Activated CD4-positive, alpha-beta memory T cell treated with anti-CD3 and anti-CD28 coated beads for 36 hours (primary cell): Measurements from ENCODE around the gene CUX1. TPM values are rescaled to one million over a fixed set of nuclear protein-coding genes. Genes with fewer than 3 reads are reported as not detected.
"Not testable (repeated sequence)": the region's sequence is repeated elsewhere in the genome, so short reads cannot be mapped to it uniquely, and the experiment has no call there.

Experiments
- CTCF ChIA-PET: fragments of 350-600 bp; sonication (Branson Sonifier 250); formaldehyde crosslinking; loops from one replicate; lab custom pipeline; 2021; ENCODE audit warnings: antibody characterized with exemption, inconsistent platforms; lab: Charles Lee
- POLR2A ChIA-PET: fragments of 350-600 bp; sonication (Branson Sonifier 250); formaldehyde crosslinking; loops from one replicate; lab custom pipeline; 2021; ENCODE audit warnings: antibody characterized with exemption; lab: Charles Lee
- DNase-seq: peaks from one replicate; pipeline ENCODE4 v3.0.0-alpha.2; 2020
- H3K27ac Mint-ChIP-seq: one replicate; pipeline ENCODE4 v1.8.0; 2021; ENCODE audit warnings: mixed read lengths
- H3K27me3 Mint-ChIP-seq: one replicate; pipeline ENCODE4 v1.8.0; 2021; ENCODE audit warnings: mixed read lengths
- H3K36me3 Mint-ChIP-seq: one replicate; pipeline ENCODE4 v1.8.0; 2021; ENCODE audit warnings: mixed read lengths
- H3K4me1 Mint-ChIP-seq: one replicate; pipeline ENCODE4 v1.8.0; 2021; ENCODE audit warnings: low read depth, mixed read lengths
- H3K4me3 Mint-ChIP-seq: one replicate; pipeline ENCODE4 v1.8.0; 2021; ENCODE audit warnings: mild to moderate bottlenecking, mixed read lengths
- H3K9me3 Mint-ChIP-seq: one replicate; pipeline ENCODE4 v1.8.0; 2021; ENCODE audit warnings: mixed read lengths
- intact Hi-C: fragments of 100-400 bp; cut with micrococcal nuclease; formaldehyde crosslinking; loops from one replicate; pipeline ENCODE4 v1.15.1; 2023
- total RNA-seq, 2 experiments: library from RNA; stranded (reverse); gene quantifications; one replicate each; pipeline ENCODE4 v1.2.3, GENCODE V29; 2021

The CUX1 gene
- total RNA-seq, 2 experiments from 2014 or later = 25.1 TPM

- H3K27ac Mint-ChIP-seq = no peak overlapping the region
- POLR2A ChIA-PET = no interaction called here
- no peaks in the 10 kb centered on the region for H3K27me3 Mint-ChIP-seq
- no peak for DNase-seq
- H3K4me1 Mint-ChIP-seq = peaks cover 5% of the 10 kb centered on the region
- CTCF ChIA-PET = interaction anchor here (1.1 kb wide), 1 partner anchor 9 kb away, joined by 4 read pairs; no protein-coding TSS in a partner anchor
- intact Hi-C loops = no loop called here
- no peaks in the 10 kb centered on the region for H3K9me3 Mint-ChIP-seq
- H3K4me3 Mint-ChIP-seq = no peak overlapping the region
- no peaks in the 10 kb centered on the region for H3K36me3 Mint-ChIP-seq
Measured at GRCh38 chr7:102296514-102296913, 479.1 kb downstream of the CUX1 start.

- no peak for DNase-seq
- Mint-ChIP-seq H3K9me3 (no peaks in the 10 kb centered on the region), H3K27me3 (no peaks in the 10 kb centered on the region), H3K4me1 (no peaks in the 10 kb centered on the region), H3K4me3 (no peak overlapping the region), H3K36me3 (no peaks in the 10 kb centered on the region), H3K27ac (no peak overlapping the region)
- POLR2A ChIA-PET = no interaction called here
- CTCF ChIA-PET = no interaction called here
- intact Hi-C loops = no loop called here
Measured at GRCh38 chr7:102297487-102298218, 480.2 kb downstream of the CUX1 start.

GRCh38 chr7:102300643-102301221, 483.3 kb downstream of the CUX1 start:
- Mint-ChIP-seq H3K27me3 (no peaks in the 10 kb centered on the region), H3K4me3 (no peak overlapping the region)
- CTCF ChIA-PET = interaction anchor here (1.2 kb wide), 1 partner anchor 13 kb away, joined by 6 read pairs; no protein-coding TSS in a partner anchor

GRCh38 chr7:102301367-102301766, 483.9 kb downstream of the CUX1 start:
- H3K4me3 Mint-ChIP-seq, H3K4me1 Mint-ChIP-seq, H3K27ac Mint-ChIP-seq, intact Hi-C loops, H3K36me3 Mint-ChIP-seq, H3K9me3 Mint-ChIP-seq, POLR2A ChIA-PET, DNase-seq, H3K27me3 Mint-ChIP-seq: not testable (repeated sequence)
- CTCF ChIA-PET = interaction anchor here (1.2 kb wide), 1 partner anchor 13 kb away, joined by 6 read pairs; no protein-coding TSS in a partner anchor

More at GRCh38 chr7:102300643-102301221, 483.3 kb downstream of the CUX1 start:
- POLR2A ChIA-PET = no interaction called here
- no peaks in the 10 kb centered on the region for H3K36me3 Mint-ChIP-seq
- intact Hi-C loops = no loop called here
- H3K9me3 Mint-ChIP-seq = no peaks in the 10 kb centered on the region
- no peak overlapping the region for H3K27ac Mint-ChIP-seq
- H3K4me1 Mint-ChIP-seq = peaks cover 4% of the 10 kb centered on the region
- no peak for DNase-seq

- peaks cover 9% of the 10 kb centered on the region for H3K4me1 Mint-ChIP-seq
- POLR2A ChIA-PET = no interaction called here
- CTCF ChIA-PET = interaction anchor here (1.2 kb wide), 1 partner anchor 14 kb away, joined by 6 read pairs; no protein-coding TSS in a partner anchor
- H3K9me3 Mint-ChIP-seq = no peaks in the 10 kb centered on the region
- intact Hi-C loops = no loop called here
- no peaks in the 10 kb centered on the region for H3K36me3 Mint-ChIP-seq
- no peaks in the 10 kb centered on the region for H3K27me3 Mint-ChIP-seq
- no peak overlapping the region for H3K27ac Mint-ChIP-seq
- DNase-seq = no peak
- no peak overlapping the region for H3K4me3 Mint-ChIP-seq
Measured at GRCh38 chr7:102302025-102302424, 484.6 kb downstream of the CUX1 start.

GRCh38 chr7:102303669-102304422, 486.4 kb downstream of the CUX1 start:
- ChIA-PET CTCF (no interaction called here), POLR2A (no interaction called here)
- H3K9me3 Mint-ChIP-seq = no peaks in the 10 kb centered on the region
- H3K27ac Mint-ChIP-seq = no peak overlapping the region
- no peak for DNase-seq
- no peak overlapping the region for H3K4me3 Mint-ChIP-seq
- H3K36me3 Mint-ChIP-seq = no peaks in the 10 kb centered on the region
- H3K4me1 Mint-ChIP-seq = peaks cover 14% of the 10 kb centered on the region
- intact Hi-C loops = no loop called here
- H3K27me3 Mint-ChIP-seq = no peaks in the 10 kb centered on the region

- POLR2A ChIA-PET = no interaction called here
Measured at GRCh38 chr7:102304668-102305067, 487.2 kb downstream of the CUX1 start.

GRCh38 chr7:102305414-102306268, 488.2 kb downstream of the CUX1 start:
- Mint-ChIP-seq H3K27me3 (no peaks in the 10 kb centered on the region), H3K4me3 (no peak overlapping the region), H3K4me1 (peaks cover 14% of the 10 kb centered on the region), H3K36me3 (no peaks in the 10 kb centered on the region), H3K27ac (no peak overlapping the region), H3K9me3 (no peaks in the 10 kb centered on the region)
- ChIA-PET POLR2A (no interaction called here), CTCF (no interaction called here)
- intact Hi-C loops = loop anchor here (2.0 kb wide), 1 partner anchor 17 kb away; no protein-coding TSS in a partner anchor
- DNase-seq = no peak

More at GRCh38 chr7:102304668-102305067, 487.2 kb downstream of the CUX1 start:
- Mint-ChIP-seq H3K4me3 (no peak overlapping the region), H3K9me3 (no peaks in the 10 kb centered on the region), H3K27ac (no peak overlapping the region), H3K36me3 (no peaks in the 10 kb centered on the region), H3K27me3 (no peaks in the 10 kb centered on the region), H3K4me1 (peaks cover 14% of the 10 kb centered on the region)
- DNase-seq = no peak
- CTCF ChIA-PET = no interaction called here
- intact Hi-C loops = no loop called here

GRCh38 chr7:102306916-102307677, 489.7 kb downstream of the CUX1 start:
- DNase-seq = peak; percentile 78
- no peak overlapping the region for H3K4me3 Mint-ChIP-seq
- H3K27ac Mint-ChIP-seq = peak overlapping the region; percentile 33
- no peaks in the 10 kb centered on the region for H3K9me3 Mint-ChIP-seq
- peaks cover 14% of the 10 kb centered on the region for H3K4me1 Mint-ChIP-seq
- intact Hi-C loops = loop anchor here (1.0 to 2.0 kb wide), 2 partner anchors 18 to 89 kb away; partner anchors contain the start of gene PRKRIP1
- POLR2A ChIA-PET = no interaction called here
- no peaks in the 10 kb centered on the region for H3K27me3 Mint-ChIP-seq
- CTCF ChIA-PET = interaction anchor here (1.1 to 1.2 kb wide), 2 partner anchors 14 to 19 kb away, joined by 3 to 4 read pairs; no protein-coding TSS in a partner anchor
- no peaks in the 10 kb centered on the region for H3K36me3 Mint-ChIP-seq

- intact Hi-C loops = no loop called here
Measured at GRCh38 chr7:102310414-102310815, 493.0 kb downstream of the CUX1 start.

GRCh38 chr7:102312317-102312716, 494.9 kb downstream of the CUX1 start:
- Mint-ChIP-seq H3K9me3 (no peaks in the 10 kb centered on the region), H3K36me3 (no peaks in the 10 kb centered on the region), H3K27ac (no peak overlapping the region), H3K4me1 (peaks cover 2% of the 10 kb centered on the region), H3K4me3 (no peak overlapping the region), H3K27me3 (no peaks in the 10 kb centered on the region)
- POLR2A ChIA-PET = no interaction called here
- CTCF ChIA-PET = no interaction called here
- intact Hi-C loops = no loop called here
- DNase-seq = no peak

More at GRCh38 chr7:102310414-102310815, 493.0 kb downstream of the CUX1 start:
- CTCF ChIA-PET = no interaction called here
- Mint-ChIP-seq H3K27me3 (no peaks in the 10 kb centered on the region), H3K9me3 (no peaks in the 10 kb centered on the region), H3K4me3 (no peak overlapping the region), H3K27ac (no peak overlapping the region), H3K36me3 (no peaks in the 10 kb centered on the region), H3K4me1 (peaks cover 12% of the 10 kb centered on the region)
- POLR2A ChIA-PET = no interaction called here
- DNase-seq = no peak
